Measurements from ENCODE around the gene PICK1. TPM values are rescaled to one million over a fixed set of nuclear protein-coding genes. Genes with fewer than 3 reads are reported as not detected.

Gene PICK1
- total and polyA plus RNA-seq, 7 donors = 11.9 to 31.5 (median 18.9) TPM

- intact Hi-C loops (cut with DNase I) = loop anchor here (2.0 kb wide), 1 partner anchor 51 kb away; no protein-coding TSS in a partner anchor
- Histone ChIP-seq H3K4me1 (no peaks in the 10 kb centered on the region), H3K27me3 (ENCODE audit: insufficient read depth in 3 of 3, low read length in 2 of 3) (no peaks in the 10 kb centered on the region), H3K36me3 (ENCODE audit: insufficient read depth in 1 of 2, low read depth in 1 of 2) (no peaks in the 10 kb centered on the region), H3K27ac (no peak overlapping the region), H3K4me3 (no peak overlapping the region), H3K9me3 (no peaks in the 10 kb centered on the region)
- 65 to 80% (median 70%) methylated on average over 8 of the region's 8 CpGs for WGBS, 3 donors
- no peak for DNase-seq
- no peak for ATAC-seq
- TF ChIP-seq, protein P1, sequence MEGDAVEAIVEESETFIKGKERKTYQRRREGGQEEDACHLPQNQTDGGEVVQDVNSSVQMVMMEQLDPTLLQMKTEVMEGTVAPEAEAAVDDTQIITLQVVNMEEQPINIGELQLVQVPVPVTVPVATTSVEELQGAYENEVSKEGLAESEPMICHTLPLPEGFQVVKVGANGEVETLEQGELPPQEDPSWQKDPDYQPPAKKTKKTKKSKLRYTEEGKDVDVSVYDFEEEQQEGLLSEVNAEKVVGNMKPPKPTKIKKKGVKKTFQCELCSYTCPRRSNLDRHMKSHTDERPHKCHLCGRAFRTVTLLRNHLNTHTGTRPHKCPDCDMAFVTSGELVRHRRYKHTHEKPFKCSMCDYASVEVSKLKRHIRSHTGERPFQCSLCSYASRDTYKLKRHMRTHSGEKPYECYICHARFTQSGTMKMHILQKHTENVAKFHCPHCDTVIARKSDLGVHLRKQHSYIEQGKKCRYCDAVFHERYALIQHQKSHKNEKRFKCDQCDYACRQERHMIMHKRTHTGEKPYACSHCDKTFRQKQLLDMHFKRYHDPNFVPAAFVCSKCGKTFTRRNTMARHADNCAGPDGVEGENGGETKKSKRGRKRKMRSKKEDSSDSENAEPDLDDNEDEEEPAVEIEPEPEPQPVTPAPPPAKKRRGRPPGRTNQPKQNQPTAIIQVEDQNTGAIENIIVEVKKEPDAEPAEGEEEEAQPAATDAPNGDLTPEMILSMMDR (IDR thresholded peaks at IDR 0.05) = no peak
These were observed 46.4 kb downstream of the PICK1 start for GRCh38 chr22:38103641-38104040.

DNA sequence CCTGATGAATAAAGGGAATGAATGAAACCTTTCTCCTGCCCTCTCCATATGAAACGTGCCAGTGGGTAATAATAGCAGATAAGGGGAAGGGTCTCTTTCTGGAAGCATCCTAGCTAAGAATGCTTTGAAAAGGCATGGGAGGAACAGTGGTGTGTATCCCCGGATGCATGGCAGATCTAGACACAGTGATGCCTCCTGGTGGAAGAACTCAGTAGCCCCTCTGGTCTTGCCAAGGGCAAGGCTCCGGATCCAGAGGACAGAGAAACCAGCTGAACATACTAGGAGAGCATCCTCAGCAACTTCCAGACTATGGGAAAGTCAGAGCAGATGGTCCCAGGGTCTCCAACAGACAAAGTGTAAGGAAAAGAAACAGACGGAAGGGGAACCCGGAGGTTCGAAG is 46.9 kb downstream of the PICK1 start:
- Histone ChIP-seq H3K27ac (no peak overlapping the region), H3K4me1 (no peaks in the 10 kb centered on the region), H3K4me3 (no peak overlapping the region), H3K9me3 (no peaks in the 10 kb centered on the region), H3K36me3 (ENCODE audit: insufficient read depth in 1 of 2, low read depth in 1 of 2) (no peaks in the 10 kb centered on the region), H3K27me3 (ENCODE audit: insufficient read depth in 3 of 3, low read length in 2 of 3) (no peaks in the 10 kb centered on the region)
- peak; percentile 72 to 88 (median 77) for ATAC-seq
- peak in 1 of 2 donors; percentile 54 for DNase-seq
- 67 to 83% (median 72%) methylated on average over 6 of the region's 6 CpGs for WGBS, 3 donors
- TF ChIP-seq, protein P1 (IDR thresholded peaks at IDR 0.05) = peak; percentile 47
- intact Hi-C loops (cut with DNase I) = loop anchor here in 1 of 2 donors (2.0 kb wide), 1 partner anchor 51 kb away; no protein-coding TSS in a partner anchor

DNA sequence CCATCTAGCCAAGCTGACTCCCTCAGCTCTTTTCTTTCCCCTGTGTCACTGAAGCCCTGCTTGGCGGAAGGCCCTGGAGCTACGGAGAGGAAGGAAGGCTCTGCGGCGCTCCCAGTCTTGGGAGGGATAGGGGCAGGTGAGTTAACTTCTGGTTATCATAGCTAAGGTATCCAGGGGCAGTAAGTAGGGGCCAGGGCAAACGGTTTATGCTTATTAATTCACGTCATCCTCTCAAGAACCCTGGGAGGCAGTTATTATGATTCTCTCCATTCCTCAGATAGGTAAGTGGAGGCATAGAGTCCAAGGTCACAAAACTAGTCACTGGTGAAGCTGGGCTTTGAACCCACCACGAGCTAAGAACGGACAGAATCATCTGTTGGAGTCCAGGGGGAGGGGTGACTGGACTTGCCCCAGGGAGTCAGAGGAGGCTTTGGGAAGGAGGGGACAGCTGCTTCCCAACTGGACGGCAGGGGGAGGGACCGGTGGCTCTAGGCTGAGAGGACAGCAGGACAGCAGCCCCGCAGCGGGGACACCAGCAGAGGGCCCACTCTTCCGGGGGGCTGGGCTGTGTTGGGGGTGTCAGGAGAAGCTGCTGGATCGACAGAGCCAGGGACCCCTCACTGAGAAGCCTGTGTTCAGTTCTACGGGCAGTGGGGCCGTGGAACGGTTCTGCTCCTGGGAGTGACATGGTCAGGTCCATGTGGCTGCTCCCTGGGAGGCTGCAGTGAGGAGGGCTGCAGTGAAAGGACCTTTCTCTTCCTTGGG is 49.8 kb downstream of the PICK1 start:
- TF ChIP-seq, protein P1 (IDR thresholded peaks at IDR 0.05) = no peak

GRCh38 chr22:38107692-38108515 is 50.7 kb downstream of the PICK1 start:
- intact Hi-C loops (cut with DNase I) = no loop called here
- TF ChIP-seq, protein P1 (IDR thresholded peaks at IDR 0.05) = no peak
- DNase-seq (no peak), ATAC-seq (no peak)
- Histone ChIP-seq H3K36me3 (ENCODE audit: insufficient read depth in 1 of 2, low read depth in 1 of 2) (no peaks in the 10 kb centered on the region), H3K9me3 (no peaks in the 10 kb centered on the region), H3K27ac (no peak overlapping the region), H3K4me3 (no peak overlapping the region), H3K27me3 (ENCODE audit: insufficient read depth in 3 of 3, low read length in 2 of 3) (no peaks in the 10 kb centered on the region), H3K4me1 (no peaks in the 10 kb centered on the region)
- WGBS, 3 donors = 65 to 80% (median 69%) methylated on average over 17 of the region's 17 CpGs

More for the DNA sequence above, 49.8 kb downstream of the PICK1 start:
- Histone ChIP-seq H3K36me3 (ENCODE audit: insufficient read depth in 1 of 2, low read depth in 1 of 2) (no peaks in the 10 kb centered on the region), H3K4me3 (no peak overlapping the region), H3K27me3 (ENCODE audit: insufficient read depth in 3 of 3, low read length in 2 of 3) (no peaks in the 10 kb centered on the region), H3K27ac (no peak overlapping the region), H3K4me1 (no peaks in the 10 kb centered on the region), H3K9me3 (no peaks in the 10 kb centered on the region)
- ATAC-seq (no peak), DNase-seq (no peak)
- intact Hi-C loops (cut with DNase I) = no loop called here
- 58 to 72% (median 67%) methylated on average over 17 of the region's 17 CpGs for WGBS, 3 donors
